GM10847 (cell line): ENCODE data around the gene TRAF7.

Experiments used
- POLR2A ChIP-seq: IDR thresholded peaks from 2 replicates; pipeline ENCODE4 v1.6.1; 2011; ENCODE audit not compliant: insufficient read length; ENCODE audit errors: extremely low read depth

Gene TRAF7

GRCh38 chr16:2163211-2163881 lies 7.8 kb downstream of the TRAF7 start:
- TF ChIP-seq POLR2A = no peak

GRCh38 chr16:2165861-2166260 lies 10.3 kb downstream of the TRAF7 start:
- no peak for TF ChIP-seq POLR2A

- no peak for TF ChIP-seq POLR2A
Observed at GRCh38 chr16:2166263-2167067, 10.9 kb downstream of the TRAF7 start.

GRCh38 chr16:2167068-2167638 lies 11.6 kb downstream of the TRAF7 start:
- TF ChIP-seq POLR2A = no peak

- no peak for TF ChIP-seq POLR2A
Observed at GRCh38 chr16:2170080-2170479, 14.5 kb downstream of the TRAF7 start.

- no peak for TF ChIP-seq POLR2A
Observed at GRCh38 chr16:2170587-2171435, 15.2 kb downstream of the TRAF7 start.

DNA sequence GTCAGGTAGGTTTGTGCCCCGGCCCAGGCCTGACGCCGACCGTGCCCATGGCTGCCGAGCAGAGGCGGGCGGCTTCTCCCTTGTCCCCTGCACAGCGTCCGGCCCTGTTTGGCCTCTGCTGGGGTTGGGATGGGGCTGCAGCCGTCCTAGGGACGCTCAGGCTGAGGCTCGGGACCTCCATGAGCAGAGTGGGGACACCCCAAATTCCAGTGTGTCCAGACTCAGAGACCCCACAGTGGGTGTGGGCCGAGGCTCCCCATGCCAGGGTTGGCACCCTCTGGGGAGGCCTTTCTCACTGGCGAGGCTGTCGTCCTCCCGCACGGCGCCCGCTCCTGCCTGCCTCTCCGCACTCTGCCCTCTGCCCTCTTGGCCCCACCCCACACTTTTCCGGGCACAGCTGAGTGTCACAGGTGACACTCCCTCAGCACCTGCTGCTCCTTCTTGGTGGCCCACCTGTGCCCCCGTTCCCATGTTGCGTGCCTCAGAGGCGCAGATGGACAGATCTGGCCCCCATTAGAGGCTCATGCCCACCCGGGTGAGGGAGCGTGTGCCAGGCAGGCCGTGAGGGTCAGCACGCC lies 16.1 kb downstream of the TRAF7 start:
- TF ChIP-seq POLR2A = no peak

GRCh38 chr16:2172688-2173335 lies 17.2 kb downstream of the TRAF7 start:
- no peak for TF ChIP-seq POLR2A

GRCh38 chr16:2173366-2173765 lies 17.8 kb downstream of the TRAF7 start:
- TF ChIP-seq POLR2A = no peak

GRCh38 chr16:2173916-2174315 lies 18.3 kb downstream of the TRAF7 start:
- no peak for TF ChIP-seq POLR2A

DNA sequence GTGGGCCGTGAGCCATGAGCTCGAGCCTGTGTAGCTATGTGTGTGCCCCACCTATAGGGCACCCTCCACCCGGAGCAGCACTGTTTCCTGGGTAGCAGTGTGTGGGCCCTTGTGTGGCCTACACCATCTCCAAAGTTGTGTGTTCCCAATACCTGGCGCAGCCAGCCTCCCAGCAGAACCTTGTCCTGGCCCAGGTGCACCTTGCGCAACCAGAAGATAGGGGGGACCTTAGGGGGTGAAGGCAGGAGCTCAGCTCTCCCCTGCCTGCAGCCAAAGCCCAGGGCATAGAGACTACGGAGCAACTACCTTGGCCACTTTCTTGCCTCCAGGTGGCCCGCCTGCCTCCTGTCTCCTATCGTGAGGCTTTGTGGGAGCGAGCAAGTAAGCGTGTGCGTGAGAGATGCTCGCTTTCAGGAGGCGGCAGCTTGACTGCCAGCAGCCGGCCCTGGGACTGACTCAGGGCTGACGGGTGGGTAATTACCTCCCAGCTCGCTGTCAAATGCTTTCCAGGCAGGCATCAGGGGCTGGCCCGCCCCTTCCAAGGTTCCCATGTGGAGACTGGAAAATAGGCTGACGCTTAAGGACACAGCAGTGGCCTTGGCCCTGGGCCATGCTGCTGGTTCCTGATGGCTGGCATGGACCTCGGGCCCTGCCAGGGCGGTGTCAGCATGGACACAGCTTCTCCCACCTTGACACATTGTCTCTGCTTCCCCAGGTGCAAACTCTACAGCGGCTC lies 19.0 kb downstream of the TRAF7 start:
- no peak for TF ChIP-seq POLR2A

- no peak for TF ChIP-seq POLR2A
Observed at GRCh38 chr16:2175454-2175853, 19.9 kb downstream of the TRAF7 start.

DNA sequence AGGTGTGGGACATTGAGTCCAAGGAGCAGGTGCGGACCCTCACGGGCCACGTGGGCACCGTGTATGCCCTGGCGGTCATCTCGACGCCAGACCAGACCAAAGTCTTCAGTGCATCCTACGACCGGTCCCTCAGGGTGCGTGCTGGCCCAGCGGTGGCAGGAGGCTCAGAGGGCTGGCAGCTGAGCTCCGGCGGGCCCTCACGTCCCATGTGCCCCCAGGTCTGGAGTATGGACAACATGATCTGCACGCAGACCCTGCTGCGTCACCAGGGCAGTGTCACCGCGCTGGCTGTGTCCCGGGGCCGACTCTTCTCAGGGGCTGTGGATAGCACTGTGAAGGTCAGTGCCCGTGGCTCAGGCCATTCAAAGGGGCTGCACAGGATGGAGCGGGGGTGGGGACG lies 20.5 kb downstream of the TRAF7 start:
- no peak for TF ChIP-seq POLR2A

- no peak for TF ChIP-seq POLR2A
Observed at GRCh38 chr16:2177101-2177500, 21.5 kb downstream of the TRAF7 start.
